Transverse colon (tissue), 4 donors: ENCODE data around the gene NFIA. TPM values are rescaled to one million over a fixed set of nuclear protein-coding genes. Genes with fewer than 3 reads are reported as not detected.

Source experiments
- DNase-seq: peaks from one replicate; pipeline ENCODE4 v3.0.0-alpha.2; 2019
- H3K27ac ChIP-seq, 4 donors: fragments of 200-600 bp; sonication (generic); 2 replicates each; pipeline ENCODE4 v1.5.1; 2016 to 2018; ENCODE audit warnings: inconsistent platforms in 4 of 4
- H3K27me3 ChIP-seq: fragments of 200-600 bp; sonication (generic); 2 replicates; pipeline ENCODE4 v1.5.1; 2017; ENCODE audit warnings: inconsistent platforms
- H3K36me3 ChIP-seq, 4 donors: fragments of 200-600 bp; sonication (generic); 2 replicates each; pipeline ENCODE4 v1.5.1; 2017 to 2019; ENCODE audit warnings: inconsistent platforms in 4 of 4
- H3K4me1 ChIP-seq, 4 donors: fragments of 200-600 bp; sonication (generic); 2 replicates each; pipeline ENCODE4 v1.5.1; 2017 to 2020; ENCODE audit warnings: inconsistent platforms in 4 of 4
- H3K4me3 ChIP-seq, 4 donors: fragments of 200-600 bp; sonication (generic); 1 replicate in 1 of 4; 2 replicates in 3 of 4; pipeline versions ENCODE4 v1.5.1 to v1.6.1; 2017 to 2019; ENCODE audit warnings: inconsistent platforms in 4 of 4
- H3K9me3 ChIP-seq, 2 donors: fragments of 200-600 bp; sonication (generic); 2 replicates each; pipeline ENCODE4 v1.5.1; 2017 to 2019; ENCODE audit warnings: inconsistent platforms in 2 of 2
- CTCF ChIP-seq, 5 experiments: fragments of 200-600 bp in 3 of 5; fragments of 450-650 bp in 2 of 5; sonication (generic) in 3 of 5; IDR thresholded peaks; 1 replicate in 2 of 5; 2 replicates in 3 of 5; pipeline ENCODE4 v1.5.1; 2016 to 2017; ENCODE audit warnings: antibody characterized with exemption in 5 of 5, inconsistent platforms in 3 of 5, mild to moderate bottlenecking in 2 of 5, moderate library complexity in 1 of 5
- EP300 ChIP-seq: sonication (generic); formaldehyde crosslinking; IDR thresholded peaks from one replicate; pipeline ENCODE4 v1.6.1; 2017; ENCODE audit warnings: antibody characterized with exemption, low read depth
- POLR2A ChIP-seq: fragments of 450-650 bp; IDR thresholded peaks from one replicate; pipeline ENCODE4 v1.6.1; 2016; ENCODE audit warnings: antibody characterized with exemption, mild to moderate bottlenecking, moderate library complexity
- POLR2AphosphoS5 ChIP-seq, 3 donors: sonication (generic); formaldehyde crosslinking; IDR thresholded peaks; one replicate each; pipeline ENCODE4 v1.6.1; 2016; ENCODE audit warnings: antibody characterized with exemption in 3 of 3
- WGBS, 2 donors: methylation state at CpG; one replicate each; pipeline ENCODE4 v1.1.5; 2018; ENCODE audit warnings: low coverage in 1 of 2; 5-methylcytosine and 5-hydroxymethylcytosine counted together
- in situ Hi-C, 4 donors: fragments of 200-750 bp; cut with MboI; loops; one replicate each; pipeline versions ENCODE4 v1.15.0 to v1.15.1; 2017; ENCODE audit warnings: low sequenced_read_pairs in 3 of 4, low pct_ligation_motif_present in 1 of 4, low pct_unique_long_range_greater_than_20kb in 1 of 4
- intact Hi-C: fragments of 100-400 bp; cut with DNase I; formaldehyde crosslinking; loops from one replicate; pipeline ENCODE4 v1.15.1; 2023; ENCODE audit warnings: low total_unique reads
- total RNA-seq, 4 donors: library from RNA; depleted of rRNA; stranded (reverse); fragments of >200 nt; gene quantifications; one replicate each; pipeline ENCODE4 v1.1.0, GENCODE V29; 2016

The NFIA gene
- total RNA-seq, 4 donors from 2014 or later = 17.3 to 37.2 (median 29.8) TPM

GRCh38 chr1:61289232-61290098 is 207.1 kb downstream of the NFIA start:
- no peak overlapping the region for H3K27ac ChIP-seq
- no peaks in the 10 kb centered on the region for H3K27me3 ChIP-seq
- DNase-seq = no peak
- no peak overlapping the region for H3K4me3 ChIP-seq
- 65 to 89% methylated on average over 4 of the region's 4 CpGs for WGBS, 2 donors
- in situ Hi-C loops = no loop called here
- no peaks in the 10 kb centered on the region for H3K4me1 ChIP-seq
- H3K36me3 ChIP-seq = no peaks in the 10 kb centered on the region
- intact Hi-C loops = no loop called here
- H3K9me3 ChIP-seq = no peaks in the 10 kb centered on the region
- TF ChIP-seq CTCF (IDR thresholded peaks at IDR 0.05) (no peak), POLR2A (no peak), EP300 (no peak)

DNA sequence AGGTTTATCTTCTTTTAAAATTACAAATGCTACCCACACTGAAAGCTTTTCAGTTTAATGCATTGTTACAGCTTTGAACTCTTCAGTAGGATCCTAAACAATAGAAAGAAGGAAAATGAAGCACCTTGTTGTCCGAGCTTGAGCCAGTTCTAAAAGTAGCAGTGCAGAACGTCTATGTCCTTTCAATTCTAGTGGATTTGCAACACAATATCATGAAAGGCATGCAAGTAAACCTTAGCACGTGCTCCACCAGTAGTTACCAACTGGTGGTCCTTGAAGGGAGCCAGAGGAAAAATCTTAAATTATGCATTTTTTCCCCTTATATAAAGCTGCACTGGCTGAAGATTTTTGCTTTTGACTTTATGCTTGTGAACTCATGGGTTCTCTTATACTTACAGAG is 208.2 kb downstream of the NFIA start:
- H3K27me3 ChIP-seq = no peaks in the 10 kb centered on the region
- H3K4me3 ChIP-seq = no peak overlapping the region
- H3K36me3 ChIP-seq = no peaks in the 10 kb centered on the region
- no peaks in the 10 kb centered on the region for H3K9me3 ChIP-seq
- DNase-seq = no peak
- TF ChIP-seq CTCF (IDR thresholded peaks at IDR 0.05) (no peak), EP300 (no peak), POLR2A (no peak), POLR2AphosphoS5 (IDR thresholded peaks at IDR 0.05) (no peak)
- H3K4me1 ChIP-seq = no peaks in the 10 kb centered on the region
- in situ Hi-C loops = no loop called here
- intact Hi-C loops = no loop called here
- 72 to 81% methylated on average over 3 of the region's 3 CpGs for WGBS, 2 donors
- H3K27ac ChIP-seq = no peak overlapping the region

DNA sequence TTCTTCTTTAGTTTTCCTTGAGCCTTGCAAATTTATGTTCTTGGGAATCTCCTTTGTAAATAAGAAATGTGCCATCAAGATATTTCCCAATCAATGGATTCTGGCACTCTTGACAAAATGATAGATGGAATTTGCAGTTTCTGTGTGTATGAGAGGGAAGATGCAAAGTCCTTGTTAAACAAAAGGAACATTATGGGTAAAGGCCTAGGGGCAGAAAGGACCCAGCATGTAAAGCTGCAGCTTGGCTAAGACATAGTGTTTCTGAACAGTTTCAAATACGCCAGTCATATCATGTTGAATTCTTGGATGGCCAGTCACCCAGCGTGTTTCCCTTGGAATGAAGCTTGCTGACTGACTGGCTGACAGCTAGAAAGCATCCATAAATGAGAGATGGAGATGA is 210.8 kb downstream of the NFIA start:
- Histone ChIP-seq H3K27ac (no peak overlapping the region), H3K36me3 (no peaks in the 10 kb centered on the region), H3K9me3 (no peaks in the 10 kb centered on the region), H3K4me3 (no peak overlapping the region), H3K27me3 (no peaks in the 10 kb centered on the region), H3K4me1 (no peaks in the 10 kb centered on the region)
- no peak for DNase-seq
- TF ChIP-seq EP300 (no peak), POLR2A (no peak), CTCF (IDR thresholded peaks at IDR 0.05) (no peak), POLR2AphosphoS5 (IDR thresholded peaks at IDR 0.05) (no peak)
- WGBS, 2 donors = 72 to 76% methylated on average over 2 of the region's 2 CpGs
- in situ Hi-C loops = no loop called here
- intact Hi-C loops = no loop called here

- Histone ChIP-seq H3K36me3 (no peaks in the 10 kb centered on the region), H3K27ac (no peak overlapping the region), H3K9me3 (no peaks in the 10 kb centered on the region), H3K4me3 (no peak overlapping the region), H3K4me1 (peaks cover 0 to 6% (median 4%) of the 10 kb centered on the region in 4 donors), H3K27me3 (no peaks in the 10 kb centered on the region)
- intact Hi-C loops (no loop called here), in situ Hi-C loops (no loop called here)
- no peak for TF ChIP-seq POLR2AphosphoS5 (IDR thresholded peaks at IDR 0.05)
- no peak for TF ChIP-seq CTCF (IDR thresholded peaks at IDR 0.05)
- TF ChIP-seq EP300 = no peak
- TF ChIP-seq POLR2A = no peak
- WGBS, 2 donors = 73 to 76% methylated on average over 2 of the region's 2 CpGs
- no peak for DNase-seq
Measured at GRCh38 chr1:61293986-61294504, 211.7 kb downstream of the NFIA start.
